ENCODE results near the gene NUDT1. TPM values are rescaled to one million over a fixed set of nuclear protein-coding genes. Genes with fewer than 3 reads are reported as not detected.

NUDT1 gene
- total and polyA plus RNA-seq, 2 experiments from 2014 or later: 54.5 to 163 TPM

DNA sequence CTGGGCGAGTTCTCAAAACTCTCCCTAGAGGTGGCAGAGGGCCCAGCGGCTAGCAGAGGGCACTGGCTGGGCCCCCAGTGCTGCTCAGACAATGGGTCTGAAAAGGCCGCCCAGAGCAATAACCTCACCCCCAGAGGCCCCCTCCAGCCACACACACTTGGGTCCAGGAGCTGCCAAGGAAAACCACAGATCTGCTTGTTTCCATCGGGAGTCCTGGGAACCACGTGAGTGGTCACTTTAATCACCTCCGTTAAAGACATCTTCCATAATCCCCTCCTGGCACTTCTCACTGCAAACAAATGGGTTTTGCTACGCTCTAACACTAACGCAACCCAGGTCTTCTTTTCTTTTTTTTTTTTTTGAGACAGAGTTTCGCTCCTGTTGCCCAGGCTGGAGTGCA lies 30.0 kb downstream of the NUDT1 start (continued):
- TF ChIP-seq CTCF (conservative IDR thresholded peaks at IDR 0.05; ENCODE audit: low read depth in 2 of 2) (no peak), EZH2 (IDR thresholded peaks at IDR 0.05; ENCODE audit: low read depth, unreplicated experiment) (no peak), REST (IDR thresholded peaks at IDR 0.05; ENCODE audit: unreplicated experiment) (no peak), ZNF114 (CRISPR knock-in tag; IDR thresholded peaks at IDR 0.05) (no peak), POLR2AphosphoS5 (IDR thresholded peaks at IDR 0.05; ENCODE audit: low read depth) (no peak), ZNF331 (CRISPR knock-in tag; IDR thresholded peaks at IDR 0.05; ENCODE audit: low read depth) (no peak), CREB1 (CRISPR knock-in tag; IDR thresholded peaks at IDR 0.05; ENCODE audit: low read depth) (no peak)

DNA sequence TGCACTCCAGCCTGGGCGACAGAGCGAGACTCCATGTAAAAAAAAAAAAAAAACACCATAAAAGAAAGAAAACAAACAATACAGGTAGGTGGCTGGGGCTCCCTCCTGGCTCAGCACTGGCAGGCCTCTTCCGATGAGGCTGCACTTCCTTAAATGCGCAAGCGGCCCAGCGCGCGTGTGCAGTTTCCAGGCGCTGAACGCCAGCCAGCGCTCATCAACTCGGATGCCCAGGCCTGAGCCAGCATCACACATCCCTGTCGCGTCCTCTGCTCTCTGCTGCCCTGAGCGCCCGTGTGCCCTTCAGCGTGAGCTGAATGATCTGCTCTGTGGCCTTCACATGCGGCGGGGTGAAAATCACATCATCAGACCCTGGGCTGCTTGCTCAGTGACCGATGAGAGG lies 31.8 kb downstream of the NUDT1 start:
- DNase-seq (ENCODE audit: low spot score) (no peak), ATAC-seq (no peak)
- Mint-ChIP-seq H3K9me3 (peaks cover 6% of the 10 kb centered on the region), H3K4me1 (peaks cover 6% of the 10 kb centered on the region), H3K36me3 (ENCODE audit: low read depth) (peaks cover 25% of the 10 kb centered on the region), H3K27me3 (ENCODE audit: insufficient read depth, low read depth, poor library complexity) (no peaks in the 10 kb centered on the region), H3K4me3 (no peak overlapping the region), H3K27ac (no peak overlapping the region)
- Histone ChIP-seq H3K4me3 (no peak overlapping the region), H3K4me1 (ENCODE audit: insufficient read depth) (peaks cover 14% of the 10 kb centered on the region; the same call in 1 of the 2 replicates), H2AFZ (no peak overlapping the region), H3K79me2 (replicated peaks; ENCODE audit: insufficient read depth) (no peaks in the 10 kb centered on the region), H3K36me3 (ENCODE audit: insufficient read depth) (0 out of 2 replicates have a peak, but pooled peaks cover 2% of the 10 kb centered on the region), H3K9me2 (ENCODE audit: insufficient read depth) (no peaks in the 10 kb centered on the region), H3K27me3 (ENCODE audit: insufficient read depth) (no peaks in the 10 kb centered on the region), H3F3A (replicated peaks; ENCODE audit: low read depth) (0 out of 2 replicates have a peak, but pooled peaks cover 3% of the 10 kb centered on the region), H3K27ac (ENCODE audit: low read depth) (no peak overlapping the region), H4K20me1 (replicated peaks; ENCODE audit: insufficient read depth) (no peaks in the 10 kb centered on the region), H3K4me2 (no peak overlapping the region)
- TF ChIP-seq STAT1 (IDR thresholded peaks at IDR 0.05; ENCODE audit: unreplicated experiment): no peak
- TF ChIP-seq ETS1 (IDR thresholded peaks at IDR 0.05): no peak
- TF ChIP-seq CTCF (conservative IDR thresholded peaks at IDR 0.05; ENCODE audit: low read depth in 2 of 2): no peak
- no peak for TF ChIP-seq ZNF114 (CRISPR knock-in tag; IDR thresholded peaks at IDR 0.05)
- TF ChIP-seq CREB1 (CRISPR knock-in tag; IDR thresholded peaks at IDR 0.05; ENCODE audit: low read depth): no peak
- no peak for TF ChIP-seq NANOG (IDR thresholded peaks at IDR 0.05; ENCODE audit: borderline replicate concordance)

All from GM23338 (cell line).